ENCODE data around the gene MECP2.
"Not testable (repeated sequence)": the region's sequence is repeated elsewhere in the genome, so short reads cannot be mapped to it uniquely, and the experiment has no call there.

The MECP2 gene

GRCh38 chrX:153999359-154000037 lies 98.0 kb downstream of the MECP2 start:
- H3K4me1 Mint-ChIP-seq (ENCODE audit: low read depth) = peaks cover 8% of the 10 kb centered on the region
- H3K4me3 Mint-ChIP-seq = no peak overlapping the region
- H3K36me3 Mint-ChIP-seq (ENCODE audit: low read depth) = peaks cover 2% of the 10 kb centered on the region
- H3K27me3 Mint-ChIP-seq (ENCODE audit: low read depth) = no peaks in the 10 kb centered on the region
- no peak overlapping the region for H3K27ac Mint-ChIP-seq
- no peaks in the 10 kb centered on the region for H3K9me3 Mint-ChIP-seq

GRCh38 chrX:153995504-153995903 lies 102.0 kb downstream of the MECP2 start:
- Mint-ChIP-seq H3K27ac (no peak overlapping the region), H3K4me3 (no peak overlapping the region), H3K36me3 (ENCODE audit: low read depth) (peaks cover 1% of the 10 kb centered on the region), H3K9me3 (no peaks in the 10 kb centered on the region), H3K27me3 (ENCODE audit: low read depth) (no peaks in the 10 kb centered on the region), H3K4me1 (ENCODE audit: low read depth) (peaks cover 2% of the 10 kb centered on the region)

- not testable (repeated sequence) for H3K27ac Mint-ChIP-seq; H3K4me1 Mint-ChIP-seq (ENCODE audit: low read depth); H3K27me3 Mint-ChIP-seq (ENCODE audit: low read depth); H3K36me3 Mint-ChIP-seq (ENCODE audit: low read depth); H3K9me3 Mint-ChIP-seq; H3K4me3 Mint-ChIP-seq
Observed at GRCh38 chrX:153994398-153994797, 103.1 kb downstream of the MECP2 start.

- no peak overlapping the region for H3K4me3 Mint-ChIP-seq
- H3K9me3 Mint-ChIP-seq = no peaks in the 10 kb centered on the region
- H3K27ac Mint-ChIP-seq = no peak overlapping the region
- peaks cover 4% of the 10 kb centered on the region for H3K4me1 Mint-ChIP-seq (ENCODE audit: low read depth)
- H3K36me3 Mint-ChIP-seq (ENCODE audit: low read depth) = peaks cover 1% of the 10 kb centered on the region
- no peaks in the 10 kb centered on the region for H3K27me3 Mint-ChIP-seq (ENCODE audit: low read depth)
Observed at GRCh38 chrX:153993978-153994377, 103.5 kb downstream of the MECP2 start.

GRCh38 chrX:153993079-153993478 lies 104.4 kb downstream of the MECP2 start:
- Mint-ChIP-seq H3K27me3 (ENCODE audit: low read depth) (no peaks in the 10 kb centered on the region), H3K4me1 (ENCODE audit: low read depth) (peaks cover 4% of the 10 kb centered on the region), H3K4me3 (no peak overlapping the region), H3K36me3 (ENCODE audit: low read depth) (peaks cover 1% of the 10 kb centered on the region), H3K27ac (no peak overlapping the region), H3K9me3 (no peaks in the 10 kb centered on the region)

GRCh38 chrX:153992180-153992579 lies 105.3 kb downstream of the MECP2 start:
- Mint-ChIP-seq H3K27me3 (ENCODE audit: low read depth) (no peaks in the 10 kb centered on the region), H3K9me3 (no peaks in the 10 kb centered on the region), H3K36me3 (ENCODE audit: low read depth) (peaks cover 1% of the 10 kb centered on the region), H3K27ac (no peak overlapping the region), H3K4me3 (no peak overlapping the region), H3K4me1 (ENCODE audit: low read depth) (peaks cover 4% of the 10 kb centered on the region)

GRCh38 chrX:153991013-153991580 lies 106.4 kb downstream of the MECP2 start:
- Mint-ChIP-seq H3K9me3 (no peaks in the 10 kb centered on the region), H3K27ac (no peak overlapping the region)

GRCh38 chrX:153989973-153990655 lies 107.4 kb downstream of the MECP2 start:
- Mint-ChIP-seq H3K4me3 (no peak overlapping the region), H3K27ac (no peak overlapping the region), H3K4me1 (ENCODE audit: low read depth) (peaks cover 4% of the 10 kb centered on the region), H3K36me3 (ENCODE audit: low read depth) (peaks cover 1% of the 10 kb centered on the region), H3K27me3 (ENCODE audit: low read depth) (no peaks in the 10 kb centered on the region), H3K9me3 (no peaks in the 10 kb centered on the region)

More at GRCh38 chrX:153991013-153991580, 106.4 kb downstream of the MECP2 start:
- peaks cover 4% of the 10 kb centered on the region for H3K4me1 Mint-ChIP-seq (ENCODE audit: low read depth)
- peaks cover 1% of the 10 kb centered on the region for H3K36me3 Mint-ChIP-seq (ENCODE audit: low read depth)
- H3K4me3 Mint-ChIP-seq = no peak overlapping the region
- no peaks in the 10 kb centered on the region for H3K27me3 Mint-ChIP-seq (ENCODE audit: low read depth)

GRCh38 chrX:153988493-153988892 lies 109.0 kb downstream of the MECP2 start:
- Mint-ChIP-seq H3K27me3 (ENCODE audit: low read depth) (no peaks in the 10 kb centered on the region), H3K9me3 (no peaks in the 10 kb centered on the region), H3K4me3 (no peak overlapping the region), H3K4me1 (ENCODE audit: low read depth) (peaks cover 15% of the 10 kb centered on the region), H3K36me3 (ENCODE audit: low read depth) (peaks cover 1% of the 10 kb centered on the region), H3K27ac (no peak overlapping the region)

GRCh38 chrX:153984351-153985178 lies 113.0 kb downstream of the MECP2 start:
- Mint-ChIP-seq H3K36me3 (ENCODE audit: low read depth) (peaks cover 3% of the 10 kb centered on the region), H3K27me3 (ENCODE audit: low read depth) (no peaks in the 10 kb centered on the region), H3K27ac (peak overlapping the region; percentile 94), H3K9me3 (no peaks in the 10 kb centered on the region), H3K4me3 (peak overlapping the region; percentile 69), H3K4me1 (ENCODE audit: low read depth) (peaks cover 35% of the 10 kb centered on the region)

GRCh38 chrX:153983321-153983801 lies 114.2 kb downstream of the MECP2 start:
- peak overlapping the region; percentile 58 for H3K4me3 Mint-ChIP-seq
- H3K27me3 Mint-ChIP-seq (ENCODE audit: low read depth) = no peaks in the 10 kb centered on the region
- H3K9me3 Mint-ChIP-seq = no peaks in the 10 kb centered on the region
- H3K36me3 Mint-ChIP-seq (ENCODE audit: low read depth) = peaks cover 3% of the 10 kb centered on the region
- peak overlapping the region; percentile 94 for H3K27ac Mint-ChIP-seq
- peaks cover 33% of the 10 kb centered on the region for H3K4me1 Mint-ChIP-seq (ENCODE audit: low read depth)

GRCh38 chrX:153981771-153982533 lies 115.6 kb downstream of the MECP2 start:
- Mint-ChIP-seq H3K4me1 (ENCODE audit: low read depth) (peaks cover 33% of the 10 kb centered on the region), H3K36me3 (ENCODE audit: low read depth) (peaks cover 3% of the 10 kb centered on the region), H3K9me3 (no peaks in the 10 kb centered on the region), H3K4me3 (peak overlapping the region; percentile 65), H3K27ac (peak overlapping the region; percentile 94), H3K27me3 (ENCODE audit: low read depth) (no peaks in the 10 kb centered on the region)

- peak overlapping the region; percentile 65 for H3K4me3 Mint-ChIP-seq
- H3K27ac Mint-ChIP-seq = peak overlapping the region; percentile 94
- no peaks in the 10 kb centered on the region for H3K9me3 Mint-ChIP-seq
- H3K36me3 Mint-ChIP-seq (ENCODE audit: low read depth) = peaks cover 3% of the 10 kb centered on the region
- H3K4me1 Mint-ChIP-seq (ENCODE audit: low read depth) = peaks cover 33% of the 10 kb centered on the region
- no peaks in the 10 kb centered on the region for H3K27me3 Mint-ChIP-seq (ENCODE audit: low read depth)
Observed at GRCh38 chrX:153981231-153981630, 116.3 kb downstream of the MECP2 start.

- not testable (repeated sequence) for H3K27me3 Mint-ChIP-seq (ENCODE audit: low read depth); H3K9me3 Mint-ChIP-seq; H3K36me3 Mint-ChIP-seq (ENCODE audit: low read depth)
- Mint-ChIP-seq H3K4me3 (peak overlapping the region; percentile 69), H3K27ac (peak overlapping the region; percentile 91), H3K4me1 (ENCODE audit: low read depth) (peaks cover 33% of the 10 kb centered on the region)
Observed at GRCh38 chrX:153980394-153980793, 117.1 kb downstream of the MECP2 start.

All from T-helper 1 cell treated with Interleukin-12 subunit alpha and Interleukin-12 subunit beta and Interleukin-4 antibody, amounts not matched to agents 30 μg/mL and 1 μg/mL, for 36 hours (primary cell).